B cell (primary cell): ENCODE data around the gene MCUB. TPM values are rescaled to one million over a fixed set of nuclear protein-coding genes. Genes with fewer than 3 reads are reported as not detected.

Source experiments
- ATAC-seq: fragments of 200-7000 bp; cut with Tn5 transposase; one replicate; pipeline ENCODE4 v1.10.0; 2021; ENCODE audit warnings: low read depth, mild to moderate bottlenecking, moderate number of reproducible peaks, moderate library complexity
- CTCF ChIA-PET: fragments of 350-600 bp; sonication (Branson Sonifier 250); formaldehyde crosslinking; loops from one replicate; lab custom pipeline; 2021; ENCODE audit warnings: antibody characterized with exemption, inconsistent platforms; lab: Charles Lee
- POLR2A ChIA-PET: fragments of 350-600 bp; sonication (Branson Sonifier 250); formaldehyde crosslinking; loops from one replicate; lab custom pipeline; 2021; ENCODE audit warnings: antibody characterized with exemption; lab: Charles Lee
- DNase-seq: peaks from one replicate; pipeline ENCODE4 v3.0.0; 2013
- H2AFZ ChIP-seq: 2 replicates; pipeline ENCODE4 v1.6.1; 2012; ENCODE audit warnings: mild to moderate bottlenecking, low read depth, low read length; ENCODE audit not compliant: insufficient read depth, poor library complexity, severe bottlenecking
- H3K27ac ChIP-seq, 2 donors: 1 replicate in 1 of 2; 2 replicates in 1 of 2; pipeline ENCODE4 v1.5.1; 2012 to 2013; ENCODE audit warnings: low read length in 2 of 2, mild to moderate bottlenecking in 2 of 2, moderate library complexity in 1 of 2
- H3K27me3 ChIP-seq, 4 experiments: fragments of 200-600 bp in 1 of 4; sonication (generic) in 1 of 4; replicated peaks in 1 of 4; 1 replicate in 2 of 4; 2 replicates in 2 of 4; pipeline versions ENCODE4 v1.6.1 to v1.7.0; 2013 to 2016; ENCODE audit warnings: low read length in 3 of 4, mild to moderate bottlenecking in 2 of 4, mixed read lengths in 1 of 4, moderate library complexity in 1 of 4; ENCODE audit not compliant: insufficient read depth in 4 of 4, control insufficient read depth in 3 of 4; ENCODE audit errors: control extremely low read depth in 1 of 4
- H3K36me3 ChIP-seq, 2 experiments: replicated peaks in 1 of 2; 1 replicate in 1 of 2; 2 replicates in 1 of 2; pipeline versions ENCODE4 v1.6.1 to v1.7.1; 2013; ENCODE audit warnings: low read length in 1 of 2; ENCODE audit not compliant: insufficient read depth in 2 of 2, control insufficient read depth in 1 of 2; ENCODE audit errors: control extremely low read depth in 1 of 2, extremely low read depth in 1 of 2
- H3K4me1 ChIP-seq, 2 donors: fragments of 200-600 bp in 1 of 2; sonication (generic) in 1 of 2; 1 replicate in 1 of 2; 2 replicates in 1 of 2; pipeline versions ENCODE4 v1.5.1 to v1.6.1; 2013 to 2017; ENCODE audit warnings: low read length in 2 of 2; ENCODE audit not compliant: control insufficient read depth in 2 of 2, insufficient read depth in 2 of 2
- H3K4me2 ChIP-seq: replicated peaks from 2 replicates; pipeline ENCODE3; 2012; ENCODE audit warnings: mild to moderate bottlenecking, low read depth, low read length; ENCODE audit not compliant: poor library complexity, severe bottlenecking
- H3K4me3 ChIP-seq, 5 experiments: fragments of 200-600 bp in 1 of 5; sonication (generic) in 1 of 5; 1 replicate in 3 of 5; 2 replicates in 2 of 5; pipeline versions ENCODE4 v1.5.1 to v1.7.0; 2011 to 2016; ENCODE audit warnings: low read length in 4 of 5, mild to moderate bottlenecking in 4 of 5, low read depth in 2 of 5, control low read depth in 1 of 5, moderate library complexity in 1 of 5; ENCODE audit not compliant: insufficient read depth in 1 of 5; ENCODE audit errors: control extremely low read depth in 1 of 5, extremely low read depth in 1 of 5
- H3K79me2 ChIP-seq: fragments of 200-600 bp; sonication (generic); one replicate; pipeline ENCODE4 v1.6.0; 2016; ENCODE audit warnings: low read length; ENCODE audit not compliant: control insufficient read depth, insufficient read depth
- H3K9ac ChIP-seq: fragments of 200-600 bp; sonication (generic); 2 replicates; pipeline ENCODE4 v1.6.1; 2017; ENCODE audit warnings: mild to moderate bottlenecking, low read length, moderate library complexity
- H3K9me3 ChIP-seq, 3 donors: one replicate each; pipeline versions ENCODE4 v1.6.1 to v1.7.1; 2013; ENCODE audit warnings: low read length in 2 of 3; ENCODE audit not compliant: control insufficient read depth in 2 of 3, insufficient read depth in 1 of 3; ENCODE audit errors: control extremely low read depth in 1 of 3
- H4K20me1 ChIP-seq: 2 replicates; pipeline ENCODE4 v1.6.0; 2012; ENCODE audit warnings: mild to moderate bottlenecking, low read length; ENCODE audit not compliant: insufficient read depth, control insufficient read depth, poor library complexity, severe bottlenecking
- H3K27ac Mint-ChIP-seq: one replicate; pipeline ENCODE4 v1.8.0; 2021; ENCODE audit warnings: mixed read lengths
- H3K27me3 Mint-ChIP-seq: one replicate; pipeline ENCODE4 v1.8.0; 2021; ENCODE audit warnings: mixed read lengths
- H3K4me1 Mint-ChIP-seq: one replicate; pipeline ENCODE4 v1.8.0; 2021; ENCODE audit warnings: mixed read lengths
- H3K4me3 Mint-ChIP-seq: one replicate; pipeline ENCODE4 v1.8.0; 2021; ENCODE audit warnings: mixed read lengths
- H3K9me3 Mint-ChIP-seq: one replicate; pipeline ENCODE4 v1.8.0; 2022; ENCODE audit warnings: mixed read lengths; ENCODE audit not compliant: insufficient read depth
- EZH2 ChIP-seq: IDR thresholded peaks from 2 replicates; pipeline ENCODE4 v1.6.1; 2012; ENCODE audit warnings: borderline replicate concordance, low read depth, mild to moderate bottlenecking, moderate library complexity, low read length; ENCODE audit not compliant: insufficient read depth, poor library complexity, severe bottlenecking
- WGBS: methylation state at CpG from one replicate; pipeline ENCODE4 v1.1.5; 2013; ENCODE audit warnings: missing lambda C conversion rate; ENCODE audit not compliant: insufficient coverage; 5-methylcytosine and 5-hydroxymethylcytosine counted together
- intact Hi-C: fragments of 100-400 bp; cut with micrococcal nuclease; formaldehyde crosslinking; loops from one replicate; pipeline ENCODE4 v1.10.0; 2022
- polyA plus RNA-seq: library from polyadenylated mRNA; depleted of rRNA; stranded (reverse); fragments of >200 nt; gene quantifications from 2 replicates; pipeline ENCODE4 v1.2.3, GENCODE V29; 2012
- total RNA-seq, 2 donors: library from RNA; stranded (reverse); fragments of 120-200 nt in 1 of 2; gene quantifications; 1 replicate in 1 of 2; 2 replicates in 1 of 2; pipeline versions ENCODE4 v1.2.3 to v1.2.4, GENCODE V29; 2013 to 2022
- TF ChIP-seq, protein P1 (sequence below): fragments of 200-600 bp; IDR thresholded peaks from one replicate; pipeline ENCODE4 v1.8.0; 2022; ENCODE audit warnings: antibody characterized with exemption, mild to moderate bottlenecking

The MCUB gene
- total and polyA plus RNA-seq, 2 donors (not counting 1 experiment from before 2014, with no cell fraction given): 59.3 to 114 TPM

DNA sequence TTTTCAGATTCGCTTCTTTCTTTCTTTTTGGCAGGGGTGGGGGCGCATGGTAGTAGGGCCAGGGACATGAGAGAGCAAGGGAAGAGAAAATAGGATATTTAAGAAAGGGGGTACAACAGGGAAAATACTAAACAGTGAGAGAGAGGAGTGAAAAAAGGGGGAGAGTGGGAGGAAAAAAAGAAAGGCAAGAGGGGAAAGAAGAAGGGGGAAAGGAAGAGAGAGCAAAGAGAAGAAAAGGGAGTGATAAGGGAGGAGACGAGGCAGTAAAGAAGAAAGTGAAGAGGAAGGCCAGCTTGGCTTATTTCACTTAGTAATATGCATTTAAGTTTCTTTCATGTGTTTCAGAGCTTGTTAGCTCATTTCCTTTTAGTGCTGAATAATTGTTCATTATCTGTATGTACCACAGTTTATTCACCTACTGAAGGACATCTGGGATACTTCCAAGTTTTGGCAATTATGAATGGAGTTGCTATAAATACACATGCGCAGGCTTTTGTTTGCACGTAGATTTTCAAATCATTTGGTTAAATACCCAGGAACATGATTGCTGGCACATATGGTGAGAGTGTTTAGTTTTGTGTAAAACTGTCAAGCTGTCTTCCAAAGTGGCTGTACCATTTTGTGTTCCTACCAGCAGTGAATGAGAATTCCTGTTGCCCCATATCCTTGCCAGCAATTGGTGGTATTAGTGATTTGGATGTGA is 105.9 kb downstream of the MCUB start:
- intact Hi-C loops: no loop called here
- H3K9me3 Mint-ChIP-seq: no peaks in the 10 kb centered on the region
- no peak overlapping the region for H3K4me3 Mint-ChIP-seq
- H3K4me2 ChIP-seq: no peak overlapping the region
- no peak overlapping the region for H2AFZ ChIP-seq
- no peaks in the 10 kb centered on the region for H3K4me1 Mint-ChIP-seq
- TF ChIP-seq, protein P1, sequence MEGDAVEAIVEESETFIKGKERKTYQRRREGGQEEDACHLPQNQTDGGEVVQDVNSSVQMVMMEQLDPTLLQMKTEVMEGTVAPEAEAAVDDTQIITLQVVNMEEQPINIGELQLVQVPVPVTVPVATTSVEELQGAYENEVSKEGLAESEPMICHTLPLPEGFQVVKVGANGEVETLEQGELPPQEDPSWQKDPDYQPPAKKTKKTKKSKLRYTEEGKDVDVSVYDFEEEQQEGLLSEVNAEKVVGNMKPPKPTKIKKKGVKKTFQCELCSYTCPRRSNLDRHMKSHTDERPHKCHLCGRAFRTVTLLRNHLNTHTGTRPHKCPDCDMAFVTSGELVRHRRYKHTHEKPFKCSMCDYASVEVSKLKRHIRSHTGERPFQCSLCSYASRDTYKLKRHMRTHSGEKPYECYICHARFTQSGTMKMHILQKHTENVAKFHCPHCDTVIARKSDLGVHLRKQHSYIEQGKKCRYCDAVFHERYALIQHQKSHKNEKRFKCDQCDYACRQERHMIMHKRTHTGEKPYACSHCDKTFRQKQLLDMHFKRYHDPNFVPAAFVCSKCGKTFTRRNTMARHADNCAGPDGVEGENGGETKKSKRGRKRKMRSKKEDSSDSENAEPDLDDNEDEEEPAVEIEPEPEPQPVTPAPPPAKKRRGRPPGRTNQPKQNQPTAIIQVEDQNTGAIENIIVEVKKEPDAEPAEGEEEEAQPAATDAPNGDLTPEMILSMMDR: no peak
- TF ChIP-seq EZH2: no peak
- H3K27ac Mint-ChIP-seq: no peak overlapping the region
- no peaks in the 10 kb centered on the region for H3K4me1 ChIP-seq
- ATAC-seq (no peak), DNase-seq (no peak)
- H3K79me2 ChIP-seq: peaks cover 8% of the 10 kb centered on the region
- ChIA-PET POLR2A (no interaction called here), CTCF (interaction anchor here (0.9 kb wide), 1 partner anchor 10 kb away, joined by 3 read pairs; no protein-coding TSS in a partner anchor)
- no peak overlapping the region for H3K4me3 ChIP-seq
- H3K27me3 ChIP-seq: no peaks in the 10 kb centered on the region
- no peak overlapping the region for H3K9ac ChIP-seq
- H4K20me1 ChIP-seq: peaks cover 13% of the 10 kb centered on the region
- peaks cover 0 to 28% of the 10 kb centered on the region in 2 experiments for H3K36me3 ChIP-seq
- 98% methylated on average over 4 of the region's 5 CpGs for WGBS
- H3K9me3 ChIP-seq: peaks cover 0 to 4% (median 3%) of the 10 kb centered on the region in 3 donors
- no peaks in the 10 kb centered on the region for H3K27me3 Mint-ChIP-seq
- H3K27ac ChIP-seq: no peak overlapping the region

DNA sequence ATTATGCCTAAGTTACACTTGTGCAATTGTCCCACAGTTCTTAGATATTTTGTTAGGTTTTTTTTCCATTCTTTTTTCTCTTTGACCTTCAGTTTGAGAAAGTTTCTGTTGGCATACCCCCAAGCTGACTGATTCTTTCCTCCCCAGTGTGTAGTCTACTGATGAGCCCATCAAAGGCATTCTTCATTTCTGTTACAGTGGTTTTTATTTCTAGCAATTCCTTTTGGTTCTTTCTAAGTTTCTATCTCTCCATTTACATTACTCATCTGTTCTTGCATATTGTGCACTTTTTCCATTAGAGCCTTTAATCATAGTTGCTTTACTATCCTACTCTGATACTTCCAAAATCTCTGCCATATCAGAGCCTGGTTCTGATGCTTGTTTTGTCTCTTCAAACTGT is 111.3 kb downstream of the MCUB start:
- intact Hi-C loops: no loop called here
- Histone ChIP-seq H2AFZ (no peak overlapping the region), H3K4me3 (no peak overlapping the region), H3K27me3 (no peaks in the 10 kb centered on the region), H3K9me3 (peaks cover 0 to 7% (median 4%) of the 10 kb centered on the region in 3 donors), H3K4me1 (no peaks in the 10 kb centered on the region), H3K4me2 (no peak overlapping the region), H3K9ac (no peak overlapping the region), H4K20me1 (peaks cover 23% of the 10 kb centered on the region), H3K27ac (no peak overlapping the region), H3K79me2 (peaks cover 12% of the 10 kb centered on the region), H3K36me3 (peaks cover 0 to 14% of the 10 kb centered on the region in 2 experiments)
- TF ChIP-seq, protein P1: no peak
- no peak for TF ChIP-seq EZH2
- ChIA-PET CTCF (no interaction called here), POLR2A (no interaction called here)
- ATAC-seq (no peak), DNase-seq (no peak)
- Mint-ChIP-seq H3K27me3 (no peaks in the 10 kb centered on the region), H3K4me1 (no peaks in the 10 kb centered on the region), H3K4me3 (no peak overlapping the region), H3K27ac (no peak overlapping the region), H3K9me3 (peaks cover 6% of the 10 kb centered on the region)
